A673 (cell line): ENCODE data around the gene PLPPR3. TPM values are rescaled to one million over a fixed set of nuclear protein-coding genes. Genes with fewer than 3 reads are reported as not detected.

Experiments used
- BruUV-seq: library from RNA; stranded (reverse); fragments of 400-500 nt; replicated peaks from 2 replicates; lab custom pipeline; 2021; lab: Mats Ljungman, UMichigan
- CTCF ChIA-PET: fragments of 300-600 bp; sonication (Branson Sonifier 250); formaldehyde crosslinking; loops from one replicate; lab custom pipeline; 2022; ENCODE audit warnings: antibody characterized with exemption; lab: Charles Lee
- POLR2A ChIA-PET: fragments of 300-600 bp; sonication (Branson Sonifier 250); formaldehyde crosslinking; loops from one replicate; lab custom pipeline; 2022; ENCODE audit warnings: antibody characterized with exemption; ENCODE audit not compliant: low non-redundant PET; lab: Charles Lee
- DNase-seq: peaks from one replicate; pipeline ENCODE4 v3.0.0-alpha.2; 2015; ENCODE audit warnings: low spot score
- H3K27ac ChIP-seq: fragments of 200-600 bp; sonication (generic); 2 replicates; pipeline ENCODE4 v1.5.1; 2016; ENCODE audit warnings: mixed run types, low read depth, mild to moderate bottlenecking, mixed read lengths, antibody characterized with exemption, low read length; ENCODE audit not compliant: poor library complexity, severe bottlenecking
- H3K27me3 ChIP-seq: fragments of 200-600 bp; sonication (generic); replicated peaks from 2 replicates; pipeline ENCODE4 v1.6.1; 2017; ENCODE audit warnings: mixed run types, low read depth, mild to moderate bottlenecking, mixed read lengths, antibody characterized with exemption, low read length; ENCODE audit not compliant: insufficient read depth, poor library complexity
- H3K36me3 ChIP-seq: fragments of 200-600 bp; sonication (generic); 2 replicates; pipeline ENCODE4 v1.6.1; 2016; ENCODE audit warnings: mixed run types, mild to moderate bottlenecking, mixed read lengths, antibody characterized with exemption, low read length; ENCODE audit not compliant: insufficient read depth, poor library complexity, severe bottlenecking
- H3K4me1 ChIP-seq: fragments of 200-600 bp; sonication (generic); 2 replicates; pipeline ENCODE4 v1.6.1; 2017; ENCODE audit warnings: mixed run types, mild to moderate bottlenecking, mixed read lengths, antibody characterized with exemption, low read length; ENCODE audit not compliant: insufficient read depth, poor library complexity, severe bottlenecking
- H3K4me3 ChIP-seq: fragments of 200-600 bp; sonication (generic); 2 replicates; pipeline ENCODE4 v1.5.1; 2016; ENCODE audit warnings: low read depth, mixed run types, mild to moderate bottlenecking, mixed read lengths, low read length; ENCODE audit not compliant: poor library complexity, severe bottlenecking
- H3K9me3 ChIP-seq: fragments of 200-600 bp; sonication (generic); 2 replicates; pipeline ENCODE4 v1.6.1; 2016; ENCODE audit warnings: mixed run types, low read depth, mild to moderate bottlenecking, mixed read lengths, antibody characterized with exemption, low read length; ENCODE audit not compliant: poor library complexity, severe bottlenecking
- EZH2 ChIP-seq: fragments of 200-600 bp; sonication (generic); IDR thresholded peaks from 2 replicates; pipeline ENCODE4 v1.6.1; 2017; ENCODE audit warnings: borderline replicate concordance, low read depth, mild to moderate bottlenecking, mixed read lengths, antibody characterized with exemption, low read length; ENCODE audit not compliant: poor library complexity, severe bottlenecking
- intact Hi-C: fragments of 100-400 bp; cut with micrococcal nuclease; formaldehyde crosslinking; loops from one replicate; pipeline ENCODE4 v1.10.0; 2022; ENCODE audit not compliant: unreplicated experiment
- total RNA-seq: library from RNA; stranded (reverse); gene quantifications from 2 replicates; pipeline ENCODE4 v1.2.3, GENCODE V29; 2021
- TF ChIP-seq, protein P1 (sequence below): fragments of 300-800, 200-600 bp; sonication (generic); conservative IDR thresholded peaks from 2 replicates; pipeline ENCODE4 v1.5.1; 2017; ENCODE audit warnings: low read depth, mild to moderate bottlenecking, antibody characterized with exemption, low read length, moderate library complexity, mixed read lengths

Gene PLPPR3
- total RNA-seq, 1 experiment from 2014 or later: 13.3 TPM

DNA sequence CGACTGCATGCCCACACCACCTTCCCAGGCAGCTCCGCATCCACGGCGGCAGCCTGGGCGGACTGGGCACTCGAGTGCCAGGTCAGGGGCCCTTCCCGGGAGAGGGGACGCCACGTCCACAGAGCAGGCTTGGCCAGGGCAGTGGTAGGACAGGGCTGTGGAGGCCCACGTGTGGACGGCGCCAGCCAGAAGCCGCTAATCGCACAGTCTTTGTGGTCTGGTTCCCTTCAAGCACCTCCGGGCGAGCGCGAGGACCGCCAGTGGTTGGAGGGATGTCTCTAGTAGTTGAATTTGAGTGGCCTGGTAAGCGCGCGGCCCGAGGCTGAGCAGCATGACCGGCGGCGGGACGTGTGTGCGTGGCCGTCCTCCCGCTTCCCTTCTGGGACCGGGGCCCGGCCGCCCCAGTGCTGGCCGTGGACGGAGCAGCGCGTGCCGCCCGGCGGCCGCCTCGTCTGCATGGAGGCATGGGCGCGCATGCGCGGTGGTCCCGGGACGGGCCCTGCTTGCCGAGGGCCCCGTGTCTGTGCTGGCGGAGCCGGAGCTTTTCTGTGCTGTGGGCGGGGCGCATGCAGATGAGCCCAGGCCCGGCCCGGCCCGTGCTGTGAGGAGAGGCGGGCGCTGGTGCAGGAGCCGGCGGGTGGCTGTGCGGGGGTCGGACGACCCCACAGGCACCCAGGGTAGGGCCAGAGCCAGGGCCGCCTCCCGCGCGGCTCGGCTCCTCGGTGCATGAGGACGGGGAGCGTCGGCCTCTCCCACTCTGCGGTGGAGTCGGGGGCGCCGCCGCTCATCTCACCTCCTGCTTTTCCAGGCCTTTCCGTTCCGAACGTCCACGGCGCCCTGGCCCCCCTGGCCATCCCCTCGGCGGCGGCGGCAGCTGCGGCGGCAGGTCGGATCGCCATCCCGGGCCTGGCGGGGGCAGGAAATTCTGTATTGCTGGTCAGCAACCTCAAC lies 15.9 kb downstream of the PLPPR3 start:
- Histone ChIP-seq H3K9me3 (no peaks in the 10 kb centered on the region), H3K4me1 (peaks cover 66% of the 10 kb centered on the region), H3K27me3 (no peaks in the 10 kb centered on the region), H3K4me3 (no peak overlapping the region), H3K27ac (peak overlapping the region; percentile 29), H3K36me3 (peaks cover 86% of the 10 kb centered on the region)
- TF ChIP-seq EZH2: no peak
- TF ChIP-seq, protein P1, sequence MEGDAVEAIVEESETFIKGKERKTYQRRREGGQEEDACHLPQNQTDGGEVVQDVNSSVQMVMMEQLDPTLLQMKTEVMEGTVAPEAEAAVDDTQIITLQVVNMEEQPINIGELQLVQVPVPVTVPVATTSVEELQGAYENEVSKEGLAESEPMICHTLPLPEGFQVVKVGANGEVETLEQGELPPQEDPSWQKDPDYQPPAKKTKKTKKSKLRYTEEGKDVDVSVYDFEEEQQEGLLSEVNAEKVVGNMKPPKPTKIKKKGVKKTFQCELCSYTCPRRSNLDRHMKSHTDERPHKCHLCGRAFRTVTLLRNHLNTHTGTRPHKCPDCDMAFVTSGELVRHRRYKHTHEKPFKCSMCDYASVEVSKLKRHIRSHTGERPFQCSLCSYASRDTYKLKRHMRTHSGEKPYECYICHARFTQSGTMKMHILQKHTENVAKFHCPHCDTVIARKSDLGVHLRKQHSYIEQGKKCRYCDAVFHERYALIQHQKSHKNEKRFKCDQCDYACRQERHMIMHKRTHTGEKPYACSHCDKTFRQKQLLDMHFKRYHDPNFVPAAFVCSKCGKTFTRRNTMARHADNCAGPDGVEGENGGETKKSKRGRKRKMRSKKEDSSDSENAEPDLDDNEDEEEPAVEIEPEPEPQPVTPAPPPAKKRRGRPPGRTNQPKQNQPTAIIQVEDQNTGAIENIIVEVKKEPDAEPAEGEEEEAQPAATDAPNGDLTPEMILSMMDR: no peak
- intact Hi-C loops: no loop called here
- BruUV-seq: no TSS peak
- ChIA-PET CTCF (no interaction called here), POLR2A (no interaction called here)
- DNase-seq: peak; percentile 91

DNA sequence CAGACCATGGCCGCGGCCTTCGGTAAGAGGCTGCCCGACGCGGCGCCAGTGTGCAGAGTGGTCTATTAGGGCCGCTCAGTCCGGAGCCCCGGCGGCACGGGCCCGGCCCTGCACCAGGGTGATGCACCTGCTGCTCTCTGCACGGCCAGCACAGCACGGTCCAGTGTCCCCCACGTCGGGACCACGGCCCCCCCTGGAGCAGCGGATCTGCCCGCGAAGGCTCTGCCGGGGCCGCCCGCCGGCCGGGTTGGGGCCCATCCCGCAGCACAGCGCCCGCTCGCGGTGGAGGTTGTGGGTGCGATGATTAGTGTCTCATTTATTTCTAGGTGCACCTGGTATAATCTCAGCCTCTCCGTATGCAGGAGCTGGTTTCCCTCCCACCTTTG lies 16.6 kb downstream of the PLPPR3 start:
- TF ChIP-seq, protein P1: no peak
- no peak for TF ChIP-seq EZH2
- H3K9me3 ChIP-seq: no peaks in the 10 kb centered on the region
- intact Hi-C loops: no loop called here
- DNase-seq: no peak
- ChIA-PET POLR2A (no interaction called here), CTCF (no interaction called here)
- BruUV-seq: no TSS peak
- no peaks in the 10 kb centered on the region for H3K27me3 ChIP-seq
- H3K4me3 ChIP-seq: no peak overlapping the region
- no peak overlapping the region for H3K27ac ChIP-seq
- H3K36me3 ChIP-seq: peaks cover 86% of the 10 kb centered on the region
- peaks cover 66% of the 10 kb centered on the region for H3K4me1 ChIP-seq

DNA sequence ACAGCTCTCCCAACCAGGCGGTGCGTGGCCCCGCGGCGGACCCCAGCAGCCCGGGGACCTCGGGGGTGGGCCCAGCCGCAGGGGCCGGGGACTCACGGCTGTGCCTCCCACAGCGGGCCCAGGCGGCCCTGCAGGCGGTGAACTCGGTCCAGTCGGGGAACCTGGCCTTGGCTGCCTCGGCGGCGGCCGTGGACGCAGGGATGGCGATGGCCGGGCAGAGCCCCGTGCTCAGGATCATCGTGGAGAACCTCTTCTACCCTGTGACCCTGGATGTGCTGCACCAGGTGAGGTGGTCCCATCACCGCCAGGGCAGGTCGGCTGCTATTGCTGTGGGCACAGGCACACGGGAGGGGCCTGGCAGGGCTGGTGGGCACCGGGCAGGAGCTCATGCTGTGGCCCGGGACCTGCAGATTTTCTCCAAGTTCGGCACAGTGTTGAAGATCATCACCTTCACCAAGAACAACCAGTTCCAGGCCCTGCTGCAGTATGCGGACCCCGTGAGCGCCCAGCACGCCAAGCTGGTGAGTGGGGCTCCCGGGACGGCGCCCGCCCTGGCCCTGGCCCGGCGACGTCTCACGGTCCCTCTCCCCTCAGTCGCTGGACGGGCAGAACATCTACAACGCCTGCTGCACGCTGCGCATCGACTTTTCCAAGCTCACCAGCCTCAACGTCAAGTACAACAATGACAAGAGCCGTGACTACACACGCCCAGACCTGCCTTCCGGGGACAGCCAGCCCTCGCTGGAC lies 17.2 kb downstream of the PLPPR3 start:
- POLR2A ChIA-PET: interaction anchor here (0.5 kb wide), 1 partner anchor 142 kb away, joined by 13 read pairs; the partner anchor contains the start of gene RNF126
- H3K4me3 ChIP-seq: no peak overlapping the region
- intact Hi-C loops: no loop called here
- peaks cover 86% of the 10 kb centered on the region for H3K36me3 ChIP-seq
- no peak overlapping the region for H3K27ac ChIP-seq
- no peak for DNase-seq
- CTCF ChIA-PET: no interaction called here
- H3K9me3 ChIP-seq: no peaks in the 10 kb centered on the region
- peaks cover 72% of the 10 kb centered on the region for H3K4me1 ChIP-seq
- H3K27me3 ChIP-seq: no peaks in the 10 kb centered on the region
- TF ChIP-seq, protein P1: no peak
- no peak for TF ChIP-seq EZH2
- no TSS peak for BruUV-seq
